ENCODE measurements around the gene ADAP1. TPM values are rescaled to one million over a fixed set of nuclear protein-coding genes. Genes with fewer than 3 reads are reported as not detected.

Gene ADAP1
- polyA plus RNA-seq, 1 experiment = 5.1 TPM

- no peak for TF ChIP-seq CTCF (IDR thresholded peaks at IDR 0.05; ENCODE audit: insufficient read depth, low read depth, low read length)
- Histone ChIP-seq H3K4me3 (ENCODE audit: low read depth, low read length) (no peak overlapping the region), H3K36me3 (ENCODE audit: control insufficient read depth, insufficient read depth, low read length) (peaks cover 41% of the 10 kb centered on the region), H3K27me3 (ENCODE audit: control insufficient read depth, insufficient read depth, low read length) (no peaks in the 10 kb centered on the region)
- ChIA-PET CTCF (interaction anchor here (0.7 to 1.2 kb wide), 2 partner anchors 12 to 17 kb away, joined by 3 read pairs; no protein-coding TSS in a partner anchor), POLR2A (no interaction called here)
- no peak for DNase-seq (ENCODE audit: low read depth)
These were observed 100.9 kb downstream of the ADAP1 start for GRCh38 chr7:853366-854117.

- H3K36me3 ChIP-seq (ENCODE audit: control insufficient read depth, insufficient read depth, low read length) = peaks cover 30% of the 10 kb centered on the region
These were observed 103.3 kb downstream of the ADAP1 start for GRCh38 chr7:851204-851603.

GRCh38 chr7:849781-850180 is 104.7 kb downstream of the ADAP1 start:
- TF ChIP-seq CTCF (IDR thresholded peaks at IDR 0.05; ENCODE audit: insufficient read depth, low read depth, low read length) = no peak
- Histone ChIP-seq H3K36me3 (ENCODE audit: control insufficient read depth, insufficient read depth, low read length) (peaks cover 21% of the 10 kb centered on the region), H3K4me3 (ENCODE audit: low read depth, low read length) (no peak overlapping the region), H3K27me3 (ENCODE audit: control insufficient read depth, insufficient read depth, low read length) (no peaks in the 10 kb centered on the region)
- CTCF ChIA-PET = interaction anchor here (0.6 kb wide), 1 partner anchor 793 kb away, joined by 3 read pairs; no protein-coding TSS in a partner anchor
- DNase-seq (ENCODE audit: low read depth) = no peak
- POLR2A ChIA-PET = no interaction called here

More at GRCh38 chr7:851204-851603, 103.3 kb downstream of the ADAP1 start:
- H3K27me3 ChIP-seq (ENCODE audit: control insufficient read depth, insufficient read depth, low read length) = no peaks in the 10 kb centered on the region
- DNase-seq (ENCODE audit: low read depth) = no peak
- H3K4me3 ChIP-seq (ENCODE audit: low read depth, low read length) = no peak overlapping the region
- no peak for TF ChIP-seq CTCF (IDR thresholded peaks at IDR 0.05; ENCODE audit: insufficient read depth, low read depth, low read length)
- CTCF ChIA-PET = interaction anchor here (1.2 kb wide), 1 partner anchor 64 kb away, joined by 6 read pairs; no protein-coding TSS in a partner anchor
- POLR2A ChIA-PET = no interaction called here

GRCh38 chr7:849145-849544 is 105.3 kb downstream of the ADAP1 start:
- CTCF ChIA-PET = interaction anchor here (0.6 to 1.2 kb wide), 3 partner anchors 10 to 792 kb away, joined by 3 to 4 read pairs (median 3); no protein-coding TSS in a partner anchor
- DNase-seq (ENCODE audit: low read depth) = no peak
- H3K36me3 ChIP-seq (ENCODE audit: control insufficient read depth, insufficient read depth, low read length) = peaks cover 22% of the 10 kb centered on the region
- no peaks in the 10 kb centered on the region for H3K27me3 ChIP-seq (ENCODE audit: control insufficient read depth, insufficient read depth, low read length)
- no peak for TF ChIP-seq CTCF (IDR thresholded peaks at IDR 0.05; ENCODE audit: insufficient read depth, low read depth, low read length)
- H3K4me3 ChIP-seq (ENCODE audit: low read depth, low read length) = no peak overlapping the region
- POLR2A ChIA-PET = no interaction called here

Other genes with a start within 250 kb of the ADAP1 start
- 11.1 and 27.0 TPM in 2 replicates for gene DNAAF5, start 228.0 kb downstream of the ADAP1 start, polyA plus RNA-seq (2011; rRNA removed)
- 7.3 and 7.4 TPM in 2 replicates for gene PRKAR1B, start 227.4 kb downstream of the ADAP1 start, polyA plus RNA-seq (2011; rRNA removed)
- gene SUN1, start 122.2 kb downstream of the ADAP1 start, polyA plus RNA-seq (2011; rRNA removed) = 177 and 222 TPM in 2 replicates
- gene GET4, start 78.1 kb downstream of the ADAP1 start, polyA plus RNA-seq (2011; rRNA removed) = 15.6 and 21.7 TPM in 2 replicates
- gene COX19, start 20.9 kb upstream of the ADAP1 start, polyA plus RNA-seq (2011; rRNA removed) = 5.5 and 5.6 TPM in 2 replicates
- not detected in 2 replicates for gene CYP2W1, start 28.5 kb upstream of the ADAP1 start, polyA plus RNA-seq (2011; rRNA removed)
- 2.8 and 4.5 TPM in 2 replicates for gene GPR146, start 89.9 kb upstream of the ADAP1 start, polyA plus RNA-seq (2011; rRNA removed)
- gene GPER1, start 133.4 kb upstream of the ADAP1 start, polyA plus RNA-seq (2011; rRNA removed) = 2.1 and 3.1 TPM in 2 replicates
- 43.6 and 46.3 TPM in 2 replicates for gene ZFAND2A, start 205.5 kb upstream of the ADAP1 start, polyA plus RNA-seq (2011; rRNA removed)